DND-41 (cell line): ENCODE results near the gene TM4SF4.

Source experiments
- EZH2 ChIP-seq: IDR thresholded peaks from 3 replicates; pipeline ENCODE4 v1.6.1; 2012; ENCODE audit warnings: borderline replicate concordance, low read depth, mild to moderate bottlenecking, moderate library complexity, low read length, inconsistent platforms; ENCODE audit not compliant: severe bottlenecking
- TF ChIP-seq, protein P1 (sequence below): IDR thresholded peaks from 2 replicates; pipeline ENCODE4 v1.5.1; 2012; ENCODE audit warnings: borderline replicate concordance, low read length, moderate library complexity, mild to moderate bottlenecking; ENCODE audit not compliant: poor library complexity, severe bottlenecking; ENCODE audit errors: extremely low read depth

DNA sequence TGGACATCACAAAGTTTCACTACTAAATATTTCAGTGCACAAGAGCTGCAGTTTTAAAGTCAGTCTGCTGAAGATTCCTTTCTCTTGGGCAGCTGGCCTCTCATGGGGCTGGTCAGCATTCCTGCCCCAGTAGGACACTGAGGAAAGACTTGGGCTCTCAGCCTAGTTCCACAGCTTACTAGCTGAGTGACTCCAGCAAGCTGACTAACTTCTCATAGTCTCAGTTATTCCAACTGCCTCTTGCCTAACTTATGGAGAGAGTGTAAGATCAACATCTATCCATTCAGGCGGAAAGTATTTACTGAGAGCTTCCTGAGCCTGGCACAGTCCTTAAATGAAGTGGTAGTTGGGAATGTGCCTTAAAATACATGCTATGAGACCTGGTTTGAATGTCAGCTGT lies 27.0 kb downstream of the TM4SF4 start:
- TF ChIP-seq, protein P1, sequence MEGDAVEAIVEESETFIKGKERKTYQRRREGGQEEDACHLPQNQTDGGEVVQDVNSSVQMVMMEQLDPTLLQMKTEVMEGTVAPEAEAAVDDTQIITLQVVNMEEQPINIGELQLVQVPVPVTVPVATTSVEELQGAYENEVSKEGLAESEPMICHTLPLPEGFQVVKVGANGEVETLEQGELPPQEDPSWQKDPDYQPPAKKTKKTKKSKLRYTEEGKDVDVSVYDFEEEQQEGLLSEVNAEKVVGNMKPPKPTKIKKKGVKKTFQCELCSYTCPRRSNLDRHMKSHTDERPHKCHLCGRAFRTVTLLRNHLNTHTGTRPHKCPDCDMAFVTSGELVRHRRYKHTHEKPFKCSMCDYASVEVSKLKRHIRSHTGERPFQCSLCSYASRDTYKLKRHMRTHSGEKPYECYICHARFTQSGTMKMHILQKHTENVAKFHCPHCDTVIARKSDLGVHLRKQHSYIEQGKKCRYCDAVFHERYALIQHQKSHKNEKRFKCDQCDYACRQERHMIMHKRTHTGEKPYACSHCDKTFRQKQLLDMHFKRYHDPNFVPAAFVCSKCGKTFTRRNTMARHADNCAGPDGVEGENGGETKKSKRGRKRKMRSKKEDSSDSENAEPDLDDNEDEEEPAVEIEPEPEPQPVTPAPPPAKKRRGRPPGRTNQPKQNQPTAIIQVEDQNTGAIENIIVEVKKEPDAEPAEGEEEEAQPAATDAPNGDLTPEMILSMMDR, result no peak
- no peak for TF ChIP-seq EZH2
